ENCODE data around the gene RNASE9. TPM values are rescaled to one million over a fixed set of nuclear protein-coding genes. Genes with fewer than 3 reads are reported as not detected.

Gene RNASE9
- total and polyA plus RNA-seq, 9 of the 15 experiments (the other 6 are each of a cell fraction or from before 2014, with no cell fraction given) = not detected

DNA sequence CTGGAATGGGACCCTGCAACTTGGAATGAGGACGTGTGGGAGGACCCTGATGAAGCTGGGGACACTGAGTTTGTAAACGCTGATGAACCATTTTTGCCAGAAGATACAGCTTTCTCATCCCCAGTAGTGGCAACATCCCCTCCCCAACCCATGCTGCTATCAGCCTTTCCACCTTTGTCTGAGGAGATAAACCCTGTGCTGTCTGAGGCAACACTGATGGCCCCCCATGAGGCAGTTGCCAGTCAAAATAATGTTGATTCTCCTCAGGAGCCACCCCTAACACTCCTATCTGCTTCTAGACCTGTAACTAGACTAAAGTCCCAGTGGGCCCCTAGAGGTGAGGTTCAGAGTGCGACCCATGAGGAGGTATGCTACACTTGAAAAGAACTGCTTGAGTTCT lies 7.5 kb upstream of the RNASE9 start (continued):
- TF ChIP-seq KLF16 (IDR thresholded peaks at IDR 0.05) (peak; percentile 60; the same call in 1 of the 2 replicates), PTBP1 (IDR thresholded peaks at IDR 0.05; ENCODE audit: low read depth, low read length) (no peak), ZNF224 (CRISPR knock-in tag; IDR thresholded peaks at IDR 0.05) (no peak), TBL1XR1 (IDR thresholded peaks at IDR 0.05; ENCODE audit: low read length in 2 of 2) (peak in 1 of 2 experiments; percentile 52; a peak in 1 of 4 replicates), SMARCE1 (IDR thresholded peaks at IDR 0.05) (peak; percentile 40; the same call in 1 of the 2 replicates), DPF2 (IDR thresholded peaks at IDR 0.05) (peak; percentile 68; the same call in 1 of the 2 replicates), SOX6 (IDR thresholded peaks at IDR 0.05) (0 out of 2 replicates have a peak, but pooled peaks have one; percentile 21), CREM (IDR thresholded peaks at IDR 0.05; ENCODE audit: low read depth) (no peak), CBFA2T3 (IDR thresholded peaks at IDR 0.05) (peak; percentile 85), CEBPB (tag; IDR thresholded peaks at IDR 0.05) (peak; percentile 60), NFIC (IDR thresholded peaks at IDR 0.05) (peak; percentile 48; the same call in 1 of the 2 replicates), CTBP1 (IDR thresholded peaks at IDR 0.05; ENCODE audit: borderline replicate concordance) (peak; percentile 79), SRF (CRISPR knock-in tag; IDR thresholded peaks at IDR 0.05) (no peak), RCOR1 (IDR thresholded peaks at IDR 0.05; ENCODE audit: borderline replicate concordance in 1 of 2, low read depth in 2 of 2, low read length in 2 of 2) (peak in 1 of 2 experiments; percentile 70; a peak in 2 of 4 replicates), KDM1A (IDR thresholded peaks at IDR 0.05) (peak; percentile 15; a peak in 1 of 4 replicates), EHMT2 (IDR thresholded peaks at IDR 0.05) (0 out of 2 replicates have a peak, but pooled peaks have one; percentile 51), MECOM (CRISPR knock-in tag; IDR thresholded peaks at IDR 0.05) (peak; percentile 89), XRCC4 (IDR thresholded peaks at IDR 0.05; ENCODE audit: extremely low read depth, insufficient read depth, insufficient read length) (no peak), ZKSCAN1 (IDR thresholded peaks at IDR 0.05; ENCODE audit: low read depth, low read length) (no peak), POLR2AphosphoS5 (IDR thresholded peaks at IDR 0.05; ENCODE audit: control insufficient read depth, insufficient read depth, low read depth, low read length) (peak; percentile 42; the same call in 1 of the 2 replicates), TRIM24 (IDR thresholded peaks at IDR 0.05) (peak; percentile 27 to 28; a peak in 2 of 4 replicates), YY1 (IDR thresholded peaks at IDR 0.05; ENCODE audit: borderline replicate concordance in 1 of 3, control insufficient read depth in 1 of 3, extremely low read depth in 1 of 3, insufficient read depth in 3 of 3, insufficient read length in 1 of 3, insufficient replicate concordance in 2 of 3, low read depth in 1 of 3, low read length in 2 of 3) (no peak), CBFA2T2 (conservative IDR thresholded peaks at IDR 0.05) (peak; percentile 78)
- TF ChIP-seq, protein P1, sequence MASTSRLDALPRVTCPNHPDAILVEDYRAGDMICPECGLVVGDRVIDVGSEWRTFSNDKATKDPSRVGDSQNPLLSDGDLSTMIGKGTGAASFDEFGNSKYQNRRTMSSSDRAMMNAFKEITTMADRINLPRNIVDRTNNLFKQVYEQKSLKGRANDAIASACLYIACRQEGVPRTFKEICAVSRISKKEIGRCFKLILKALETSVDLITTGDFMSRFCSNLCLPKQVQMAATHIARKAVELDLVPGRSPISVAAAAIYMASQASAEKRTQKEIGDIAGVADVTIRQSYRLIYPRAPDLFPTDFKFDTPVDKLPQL (IDR thresholded peaks at IDR 0.05; ENCODE audit: extremely low read depth, insufficient read length) = no peak
- TF ChIP-seq, protein P2, sequence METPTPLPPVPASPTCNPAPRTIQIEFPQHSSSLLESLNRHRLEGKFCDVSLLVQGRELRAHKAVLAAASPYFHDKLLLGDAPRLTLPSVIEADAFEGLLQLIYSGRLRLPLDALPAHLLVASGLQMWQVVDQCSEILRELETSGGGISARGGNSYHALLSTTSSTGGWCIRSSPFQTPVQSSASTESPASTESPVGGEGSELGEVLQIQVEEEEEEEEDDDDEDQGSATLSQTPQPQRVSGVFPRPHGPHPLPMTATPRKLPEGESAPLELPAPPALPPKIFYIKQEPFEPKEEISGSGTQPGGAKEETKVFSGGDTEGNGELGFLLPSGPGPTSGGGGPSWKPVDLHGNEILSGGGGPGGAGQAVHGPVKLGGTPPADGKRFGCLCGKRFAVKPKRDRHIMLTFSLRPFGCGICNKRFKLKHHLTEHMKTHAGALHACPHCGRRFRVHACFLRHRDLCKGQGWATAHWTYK (CRISPR knock-in tag; IDR thresholded peaks at IDR 0.05) = no peak
- TF ChIP-seq, protein P3, sequence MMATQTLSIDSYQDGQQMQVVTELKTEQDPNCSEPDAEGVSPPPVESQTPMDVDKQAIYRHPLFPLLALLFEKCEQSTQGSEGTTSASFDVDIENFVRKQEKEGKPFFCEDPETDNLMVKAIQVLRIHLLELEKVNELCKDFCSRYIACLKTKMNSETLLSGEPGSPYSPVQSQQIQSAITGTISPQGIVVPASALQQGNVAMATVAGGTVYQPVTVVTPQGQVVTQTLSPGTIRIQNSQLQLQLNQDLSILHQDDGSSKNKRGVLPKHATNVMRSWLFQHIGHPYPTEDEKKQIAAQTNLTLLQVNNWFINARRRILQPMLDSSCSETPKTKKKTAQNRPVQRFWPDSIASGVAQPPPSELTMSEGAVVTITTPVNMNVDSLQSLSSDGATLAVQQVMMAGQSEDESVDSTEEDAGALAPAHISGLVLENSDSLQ (IDR thresholded peaks at IDR 0.05) = peak; percentile 84
- TF ChIP-seq, protein P4, sequence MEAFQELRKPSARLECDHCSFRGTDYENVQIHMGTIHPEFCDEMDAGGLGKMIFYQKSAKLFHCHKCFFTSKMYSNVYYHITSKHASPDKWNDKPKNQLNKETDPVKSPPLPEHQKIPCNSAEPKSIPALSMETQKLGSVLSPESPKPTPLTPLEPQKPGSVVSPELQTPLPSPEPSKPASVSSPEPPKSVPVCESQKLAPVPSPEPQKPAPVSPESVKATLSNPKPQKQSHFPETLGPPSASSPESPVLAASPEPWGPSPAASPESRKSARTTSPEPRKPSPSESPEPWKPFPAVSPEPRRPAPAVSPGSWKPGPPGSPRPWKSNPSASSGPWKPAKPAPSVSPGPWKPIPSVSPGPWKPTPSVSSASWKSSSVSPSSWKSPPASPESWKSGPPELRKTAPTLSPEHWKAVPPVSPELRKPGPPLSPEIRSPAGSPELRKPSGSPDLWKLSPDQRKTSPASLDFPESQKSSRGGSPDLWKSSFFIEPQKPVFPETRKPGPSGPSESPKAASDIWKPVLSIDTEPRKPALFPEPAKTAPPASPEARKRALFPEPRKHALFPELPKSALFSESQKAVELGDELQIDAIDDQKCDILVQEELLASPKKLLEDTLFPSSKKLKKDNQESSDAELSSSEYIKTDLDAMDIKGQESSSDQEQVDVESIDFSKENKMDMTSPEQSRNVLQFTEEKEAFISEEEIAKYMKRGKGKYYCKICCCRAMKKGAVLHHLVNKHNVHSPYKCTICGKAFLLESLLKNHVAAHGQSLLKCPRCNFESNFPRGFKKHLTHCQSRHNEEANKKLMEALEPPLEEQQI (IDR thresholded peaks at IDR 0.05) = no peak
